ENCODE results near the gene CHST13.
"Not testable (repeated sequence)": the region's sequence is repeated elsewhere in the genome, so short reads cannot be mapped to it uniquely, and the experiment has no call there.

Gene CHST13

GRCh38 chr3:126557761-126558160 lies 33.8 kb downstream of the CHST13 start:
- no peak for DNase-seq

DNA sequence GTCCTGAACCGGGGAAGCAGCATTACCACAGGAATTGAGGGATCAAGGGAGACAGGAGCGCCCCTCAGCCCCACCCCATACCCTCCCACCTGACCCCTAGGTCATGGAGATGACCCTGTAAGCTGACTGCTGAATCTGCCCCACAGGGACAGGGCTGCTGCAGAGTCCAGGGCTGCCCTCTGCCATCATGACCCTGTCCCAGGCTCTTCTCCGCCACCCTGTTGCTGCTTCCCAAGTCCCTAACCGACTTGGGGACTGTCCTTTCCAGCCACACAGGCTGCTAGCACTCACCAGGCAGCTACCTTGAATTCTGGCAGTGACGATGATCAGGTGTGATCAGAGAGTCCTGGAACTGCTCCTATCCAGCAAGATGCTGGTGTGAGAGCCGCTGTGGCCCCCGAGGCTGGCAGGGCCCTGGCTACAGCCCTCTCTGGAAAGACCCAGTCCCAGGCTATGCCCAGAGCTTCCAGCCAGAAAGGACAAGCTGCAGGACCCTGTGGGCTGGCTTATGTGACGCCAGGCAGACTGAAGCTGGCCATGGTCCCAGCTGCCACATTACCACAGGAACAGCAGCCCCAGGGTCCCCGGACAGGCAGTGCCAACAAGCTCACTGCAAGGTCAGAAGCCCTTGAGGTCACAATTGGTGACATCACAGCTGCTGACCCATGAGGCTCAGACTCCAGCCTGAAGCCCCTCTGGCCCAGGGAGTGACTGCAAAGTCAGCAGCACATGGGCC lies 34.5 kb downstream of the CHST13 start, which contains the start of gene C3orf22:
TSS of gene C3orf22 (minus strand) at position 597 of the 736 bp plus-strand sequence. CDS start 5,542 bp downstream, outside the sequence.
- DNase-seq = no peak

DNA sequence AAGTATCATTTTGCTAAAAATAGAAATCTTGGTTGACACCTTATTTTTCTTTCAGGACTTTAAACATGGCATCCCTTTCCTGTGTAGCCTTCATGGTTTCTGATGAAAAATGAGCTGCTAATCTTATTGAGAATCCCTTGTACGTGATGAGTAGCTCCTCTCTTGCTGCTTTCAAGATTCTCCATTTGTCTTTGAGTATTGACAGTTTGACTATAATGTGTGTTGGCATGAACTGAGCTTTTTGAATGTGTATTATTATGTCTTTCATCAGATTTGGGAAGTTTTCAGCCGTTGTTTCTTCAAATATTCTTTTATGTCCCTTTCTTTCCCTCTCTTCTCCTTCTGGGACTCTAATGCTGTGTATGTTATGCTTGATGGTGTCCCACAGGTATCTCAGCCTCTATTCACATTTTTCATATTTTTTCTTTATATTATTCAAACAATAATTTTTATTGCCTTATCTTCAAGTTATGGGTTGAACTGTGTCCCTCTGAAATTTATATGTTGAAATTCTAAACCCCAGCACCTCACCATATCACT lies 38.9 kb downstream of the CHST13 start:
- DNase-seq = no peak

- no peak for DNase-seq
Measured at GRCh38 chr3:126567696-126568438, 43.9 kb downstream of the CHST13 start.

- DNase-seq = no peak
Measured at GRCh38 chr3:126568776-126569342, 44.9 kb downstream of the CHST13 start.

DNA sequence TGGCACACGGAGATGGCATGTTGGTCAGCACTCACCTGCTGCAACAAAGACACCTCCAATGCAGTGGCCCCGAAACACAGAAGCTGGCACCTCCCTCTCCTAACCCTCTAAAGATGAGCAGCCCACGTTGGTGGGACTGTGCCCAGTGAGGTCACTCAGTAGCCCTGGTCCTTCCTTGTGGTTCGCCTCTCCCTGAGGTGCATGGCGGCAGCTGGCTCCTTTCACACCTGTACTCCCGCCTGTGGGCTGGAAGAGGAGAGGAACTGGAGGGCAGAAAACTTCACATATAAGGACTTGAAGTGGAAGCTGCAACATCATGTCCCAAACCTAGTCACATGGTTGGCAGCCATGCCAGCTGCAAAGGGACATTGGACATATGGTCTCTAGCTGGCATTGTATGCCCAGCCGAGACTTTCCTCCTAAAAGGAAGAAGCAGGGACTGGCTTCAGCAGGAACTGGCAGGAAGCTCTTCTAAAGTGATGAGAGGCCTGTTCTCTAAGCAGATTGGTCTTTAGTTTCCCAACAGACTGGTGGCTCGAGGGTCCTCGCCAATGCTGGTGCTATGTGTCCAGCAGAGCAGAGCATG lies 45.5 kb downstream of the CHST13 start:
- DNase-seq = no peak

DNA sequence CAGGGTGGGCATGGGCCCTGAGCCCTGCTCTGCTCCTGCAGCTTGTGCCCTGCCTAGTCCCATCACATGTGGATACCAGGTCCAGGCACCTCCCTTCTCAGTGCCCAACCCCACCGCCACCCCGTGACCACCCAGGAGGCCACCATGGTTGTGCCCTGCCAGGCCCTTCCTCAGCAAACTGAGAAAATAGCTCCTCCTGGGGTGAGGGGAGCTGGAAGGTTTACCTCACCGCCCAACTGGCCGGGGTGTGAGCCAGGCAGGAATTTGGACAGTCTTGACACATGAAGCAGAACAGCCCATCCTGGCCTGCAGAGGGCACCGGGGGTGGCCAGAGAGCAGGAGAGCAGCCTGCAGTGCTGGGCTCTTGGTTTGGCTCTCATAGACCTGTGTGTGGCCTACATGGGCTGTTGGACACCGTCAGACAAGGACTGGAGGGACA lies 46.2 kb downstream of the CHST13 start:
- no peak for DNase-seq

DNA sequence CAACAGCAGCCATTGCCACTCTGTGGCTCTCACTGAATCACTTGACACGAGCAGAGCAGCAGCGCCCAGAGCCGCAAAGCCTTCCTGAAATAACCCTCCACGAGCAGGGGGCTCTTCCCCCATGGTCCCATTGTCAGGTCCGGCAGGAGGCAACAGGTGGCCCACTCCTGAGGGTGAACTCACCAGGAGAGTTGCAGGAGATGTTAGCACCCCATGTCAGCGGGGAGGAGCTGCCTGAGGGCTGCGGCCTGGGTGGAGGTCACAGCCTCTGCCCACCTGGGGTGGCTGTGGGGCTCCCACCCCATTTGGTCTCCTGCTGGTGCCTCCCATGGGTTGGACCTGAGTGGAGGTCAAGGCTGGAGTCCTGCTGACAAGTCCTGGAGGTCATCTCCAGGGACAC lies 47.1 kb downstream of the CHST13 start:
- DNase-seq = no peak

DNA sequence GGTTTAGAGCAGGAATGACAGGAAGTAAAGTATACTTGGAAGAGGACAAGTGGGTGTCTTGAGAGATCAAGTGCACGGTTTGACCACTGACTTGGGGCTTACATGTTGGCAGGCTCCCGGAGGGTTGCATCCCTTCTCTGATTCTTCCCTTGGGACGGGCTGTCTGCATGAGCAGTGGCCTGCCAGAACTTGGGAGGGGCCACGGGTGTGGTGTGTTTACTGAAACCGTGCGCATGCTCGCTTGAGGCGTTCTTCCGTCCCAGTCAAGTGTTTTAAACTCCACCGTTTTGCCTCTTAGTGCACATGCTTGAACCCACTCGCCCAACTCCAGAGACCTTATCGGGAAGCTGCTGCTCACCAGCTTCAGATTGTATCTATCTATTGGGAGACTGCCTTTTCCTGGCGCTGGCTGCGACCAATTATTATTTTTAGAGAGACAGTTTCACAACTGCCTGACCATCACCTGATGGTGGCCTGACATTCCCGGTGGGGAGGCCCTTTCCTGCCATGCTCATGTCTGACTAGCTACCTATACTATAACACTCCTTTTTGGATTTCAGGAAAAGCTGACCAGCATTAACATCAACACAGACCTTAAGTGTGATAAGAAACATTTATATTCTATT lies 49.6 kb downstream of the CHST13 start:
- no peak for DNase-seq

DNA sequence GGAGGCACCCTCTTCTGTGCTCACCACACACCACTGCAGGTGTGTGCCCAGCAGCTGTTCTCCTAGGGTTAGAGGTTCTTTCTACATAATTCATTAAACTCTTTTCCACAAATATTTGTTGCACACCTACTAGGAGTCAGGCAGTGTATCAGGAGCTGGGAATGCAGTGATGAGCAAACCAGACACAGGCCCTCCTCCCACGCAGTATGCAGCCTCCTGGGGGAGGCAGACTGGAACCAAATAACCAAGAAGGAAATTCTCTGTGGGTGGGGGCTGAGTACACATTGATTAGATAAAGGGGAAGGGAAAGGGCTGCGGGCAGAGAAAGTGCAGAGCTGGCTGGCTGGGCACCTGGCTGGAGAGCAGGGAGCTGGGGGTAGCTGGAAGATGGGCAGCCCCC lies 53.3 kb downstream of the CHST13 start:
- DNase-seq = no peak

DNA sequence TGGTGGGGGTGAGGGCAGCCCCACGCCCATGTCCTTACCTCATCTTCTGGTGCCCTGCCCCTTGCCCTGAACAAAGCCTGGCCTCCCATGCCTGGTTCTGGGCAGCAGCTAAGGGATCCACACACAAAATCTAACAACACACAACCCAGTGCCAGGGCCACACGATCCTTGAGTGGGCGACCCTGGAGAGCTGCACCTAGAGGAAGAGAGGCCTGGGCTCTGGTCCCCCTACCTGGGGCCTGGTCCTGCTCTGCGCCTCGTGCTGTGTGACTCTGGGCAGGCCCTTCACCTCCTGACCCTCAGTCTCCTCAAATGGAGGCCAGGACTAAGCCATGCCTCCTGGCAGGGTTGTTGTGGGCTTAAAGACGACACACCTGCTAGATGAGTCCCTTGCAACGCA lies 54.7 kb downstream of the CHST13 start:
- DNase-seq = no peak

GRCh38 chr3:126580746-126581145 lies 56.8 kb downstream of the CHST13 start:
- no peak for DNase-seq

DNA sequence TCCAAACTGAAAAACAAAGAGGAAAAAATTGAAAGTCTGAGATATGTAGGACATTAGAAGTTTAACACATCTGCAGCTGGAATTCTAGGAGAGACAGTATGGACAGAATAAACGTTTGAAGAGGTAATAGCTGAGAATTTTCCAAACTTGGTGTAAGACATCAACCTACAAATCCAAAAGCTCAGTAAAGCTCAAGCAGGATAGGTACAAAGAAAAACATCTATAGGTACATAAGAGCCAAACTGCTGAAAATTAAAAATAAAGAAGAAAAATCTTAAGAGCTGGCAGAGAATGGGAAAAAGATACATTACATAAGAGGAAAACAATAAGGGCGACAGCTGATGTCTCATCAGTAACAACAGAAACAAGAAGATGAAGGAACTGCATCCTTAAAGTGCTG lies 57.6 kb downstream of the CHST13 start:
- DNase-seq = no peak

DNA sequence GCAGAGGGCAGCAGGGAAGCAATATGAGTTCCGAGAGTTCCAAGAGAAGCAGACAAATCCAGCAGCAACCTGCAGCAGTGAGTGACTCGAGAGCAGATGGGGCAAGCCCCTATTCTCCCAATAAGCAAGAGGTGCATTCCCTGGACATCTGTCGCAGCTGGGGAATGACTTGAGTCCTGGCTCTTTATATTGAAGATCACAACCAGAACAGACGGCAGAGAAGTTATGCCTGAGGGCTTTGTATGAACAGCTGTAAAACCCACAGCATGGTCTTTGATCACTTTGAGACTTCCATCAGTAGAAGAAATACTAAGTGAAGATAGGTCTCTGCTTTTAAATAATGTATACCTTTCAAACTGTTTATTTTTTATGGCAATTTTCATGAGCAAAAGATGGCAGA lies 58.4 kb downstream of the CHST13 start:
- no peak for DNase-seq

- not testable (repeated sequence) for DNase-seq
Measured at GRCh38 chr3:126591515-126591914, 67.6 kb downstream of the CHST13 start.
